Tibial nerve (tissue), 4 donors: ENCODE data around the gene ETDB. TPM values are rescaled to one million over a fixed set of nuclear protein-coding genes. Genes with fewer than 3 reads are reported as not detected.

Experiments
- DNase-seq, 2 donors: peaks; one replicate each; pipeline ENCODE4 v3.0.0-alpha.2; 2019; ENCODE audit warnings: low spot score in 2 of 2
- H3K27ac ChIP-seq, 4 donors: fragments of 200-600 bp; sonication (generic) in 3 of 4; one replicate each; pipeline ENCODE4 v1.5.1; 2017 to 2019; ENCODE audit warnings: mild to moderate bottlenecking in 1 of 4
- H3K27me3 ChIP-seq, 2 donors: fragments of 200-600 bp; sonication (generic) in 1 of 2; one replicate each; pipeline versions ENCODE4 v1.5.1 to v1.6.0; 2017 to 2019
- H3K36me3 ChIP-seq, 3 donors: fragments of 200-600 bp; sonication (generic); one replicate each; pipeline ENCODE4 v1.5.1; 2018 to 2019
- H3K4me1 ChIP-seq, 4 donors: fragments of 200-600 bp; sonication (generic) in 3 of 4; one replicate each; pipeline ENCODE4 v1.5.1; 2017 to 2019
- H3K4me3 ChIP-seq, 4 donors: fragments of 200-600 bp; sonication (generic) in 3 of 4; one replicate each; pipeline ENCODE4 v1.5.1; 2017 to 2019; ENCODE audit warnings: mild to moderate bottlenecking in 1 of 4, moderate library complexity in 1 of 4
- H3K9me3 ChIP-seq, 4 donors: fragments of 200-600 bp; sonication (generic) in 3 of 4; one replicate each; pipeline ENCODE4 v1.5.1; 2017 to 2019
- CTCF ChIP-seq, 5 experiments: fragments of 200-600 bp in 3 of 5; fragments of 450-650 bp in 2 of 5; sonication (generic) in 3 of 5; IDR thresholded peaks; one replicate each; pipeline ENCODE4 v1.5.1; 2016 to 2019; ENCODE audit warnings: antibody characterized with exemption in 5 of 5, mild to moderate bottlenecking in 3 of 5, moderate library complexity in 2 of 5
- EP300 ChIP-seq, 2 donors: sonication (generic); formaldehyde crosslinking; IDR thresholded peaks; one replicate each; pipeline ENCODE4 v1.6.1; 2017; ENCODE audit warnings: antibody characterized with exemption in 2 of 2, mild to moderate bottlenecking in 1 of 2
- POLR2A ChIP-seq, 2 donors: fragments of 450-650 bp; IDR thresholded peaks; one replicate each; pipeline ENCODE4 v1.6.1; 2017; ENCODE audit warnings: antibody characterized with exemption in 2 of 2, mild to moderate bottlenecking in 2 of 2, moderate library complexity in 2 of 2
- WGBS, 2 donors: methylation state at CpG; one replicate each; pipeline ENCODE4 v1.1.5; 2018; 5-methylcytosine and 5-hydroxymethylcytosine counted together
- total RNA-seq, 4 donors: library from RNA; depleted of rRNA; stranded (reverse); fragments of >200 nt; gene quantifications; one replicate each; pipeline ENCODE4 v1.1.0, GENCODE V29; 2016

The ETDB gene
- total RNA-seq, 4 donors from 2014 or later, result not detected

- whole genome bisulfite sequencing, 2 donors, result 58 to 73% methylated on average over 6 of the region's 6 CpGs
- no peaks in the 10 kb centered on the region for H3K36me3 ChIP-seq
- H3K4me3 ChIP-seq, result no peak overlapping the region
- H3K9me3 ChIP-seq, result no peaks in the 10 kb centered on the region
- TF ChIP-seq EP300 (IDR thresholded peaks at IDR 0.05), result no peak
- TF ChIP-seq POLR2A (IDR thresholded peaks at IDR 0.05), result no peak
- H3K4me1 ChIP-seq, result peaks cover 0 to 5% (median 0%) of the 10 kb centered on the region in 4 donors
- H3K27me3 ChIP-seq, result no peaks in the 10 kb centered on the region
- H3K27ac ChIP-seq, result no peak overlapping the region
- no peak for DNase-seq
These were observed 25.6 kb downstream of the ETDB start for GRCh38 chrX:135094726-135095125.

- H3K4me3 ChIP-seq, result no peak overlapping the region
- no peaks in the 10 kb centered on the region for H3K36me3 ChIP-seq
- H3K9me3 ChIP-seq, result no peaks in the 10 kb centered on the region
- no peak overlapping the region for H3K27ac ChIP-seq
- H3K27me3 ChIP-seq, result peaks cover 0 to 10% of the 10 kb centered on the region in 2 donors
- TF ChIP-seq EP300 (IDR thresholded peaks at IDR 0.05) (no peak), CTCF (IDR thresholded peaks at IDR 0.05) (no peak), POLR2A (IDR thresholded peaks at IDR 0.05) (no peak)
- DNase-seq, result no peak
- 76 to 87% methylated on average over 3 of the region's 3 CpGs for WGBS, 2 donors
- H3K4me1 ChIP-seq, result no peaks in the 10 kb centered on the region
These were observed 31.2 kb downstream of the ETDB start for GRCh38 chrX:135089126-135089525.

- Histone ChIP-seq H3K36me3 (no peaks in the 10 kb centered on the region), H3K4me1 (no peaks in the 10 kb centered on the region), H3K4me3 (no peak overlapping the region), H3K27me3 (peaks cover 0 to 10% of the 10 kb centered on the region in 2 donors), H3K9me3 (no peaks in the 10 kb centered on the region), H3K27ac (no peak overlapping the region)
- WGBS, 2 donors, result 79 to 100% methylated on average over 1 to 3 of the region's 3 CpGs
- no peak for TF ChIP-seq EP300 (IDR thresholded peaks at IDR 0.05)
- TF ChIP-seq POLR2A (IDR thresholded peaks at IDR 0.05), result no peak
- no peak for TF ChIP-seq CTCF (IDR thresholded peaks at IDR 0.05)
- DNase-seq, result no peak
These were observed 32.5 kb downstream of the ETDB start for GRCh38 chrX:135087867-135088266.

GRCh38 chrX:135086197-135086854 lies 34.0 kb downstream of the ETDB start:
- DNase-seq, result peak in 1 of 2 donors; percentile 38
- Histone ChIP-seq H3K4me3 (no peak overlapping the region), H3K9me3 (no peaks in the 10 kb centered on the region), H3K27me3 (peaks cover 0 to 13% of the 10 kb centered on the region in 2 donors), H3K27ac (no peak overlapping the region), H3K36me3 (no peaks in the 10 kb centered on the region), H3K4me1 (no peaks in the 10 kb centered on the region)
- WGBS, 2 donors, result 6 to 14% methylated on average over 4 of the region's 4 CpGs
- TF ChIP-seq POLR2A (IDR thresholded peaks at IDR 0.05) (no peak), EP300 (IDR thresholded peaks at IDR 0.05) (no peak), CTCF (IDR thresholded peaks at IDR 0.05) (peak; percentile 42 to 53 (median 45))

GRCh38 chrX:135081693-135082404 lies 38.5 kb downstream of the ETDB start:
- Histone ChIP-seq H3K36me3 (no peaks in the 10 kb centered on the region), H3K4me3 (no peak overlapping the region), H3K4me1 (no peaks in the 10 kb centered on the region), H3K27me3 (peaks cover 0 to 13% of the 10 kb centered on the region in 2 donors), H3K9me3 (no peaks in the 10 kb centered on the region), H3K27ac (no peak overlapping the region)
- 62 to 67% methylated on average over 2 of the region's 2 CpGs for WGBS, 2 donors
- TF ChIP-seq CTCF (IDR thresholded peaks at IDR 0.05), result no peak
- TF ChIP-seq POLR2A (IDR thresholded peaks at IDR 0.05), result no peak
- TF ChIP-seq EP300 (IDR thresholded peaks at IDR 0.05), result no peak
- DNase-seq, result no peak

Other genes with a start within 250 kb of the ETDB start
- 10 to 100 TPM; 10.3 to 18.8 (median 11.3) TPM for gene MOSPD1, start 205.3 kb downstream of the ETDB start, total RNA-seq
- 10 to 100 TPM in 3 of 4 donors, 1 to 10 TPM in 1; 8.0 to 18.0 (median 16.0) TPM for gene SMIM10, start 129.5 kb downstream of the ETDB start, total RNA-seq
- gene RTL8B, start 98.0 kb downstream of the ETDB start, total RNA-seq, result 10 to 100 TPM in 2 of 4 donors, 1 to 10 TPM in 2; 8.0 to 12.3 (median 9.1) TPM
- 100 to 1,000 TPM in 1 of 4 donors, 10 to 100 TPM in 3; 78.1 to 131 (median 87.0) TPM for gene RTL8C, start 88.2 kb downstream of the ETDB start, total RNA-seq
- 10 to 100 TPM; 24.9 to 32.6 (median 27.7) TPM for gene RTL8A, start 68.4 kb downstream of the ETDB start, total RNA-seq
- gene SMIM10L2B, start 21.8 kb downstream of the ETDB start, total RNA-seq, result 1 to 10 TPM; 3.0 to 7.6 (median 6.1) TPM
- gene CT55, start 50.9 kb upstream of the ETDB start, total RNA-seq, result not detected
- not detected for gene ETDA, start 131.5 kb upstream of the ETDB start, total RNA-seq
- gene ETDC, start 189.0 kb upstream of the ETDB start, total RNA-seq, result not detected
- 10 to 100 TPM in 3 of 4 donors, 1 to 10 TPM in 1; 7.6 to 11.8 (median 10.9) TPM for gene ZNF75D, start 223.6 kb upstream of the ETDB start, total RNA-seq
- gene ZNF449, start 224.3 kb upstream of the ETDB start, total RNA-seq, result 10 to 100 TPM in 3 of 4 donors, 1 to 10 TPM in 1; 8.2 to 13.2 (median 11.8) TPM